Measurements from ENCODE around the gene RASSF5. TPM values are rescaled to one million over a fixed set of nuclear protein-coding genes. Genes with fewer than 3 reads are reported as not detected.

Gene RASSF5
- total and polyA plus RNA-seq, 2 experiments from 2014 or later: 1.6 to 2.0 TPM

GRCh38 chr1:206560007-206560716 lies 52.8 kb downstream of the RASSF5 start:
- H3K9me2 ChIP-seq (replicated peaks; ENCODE audit: insufficient read depth): no peaks in the 10 kb centered on the region

GRCh38 chr1:206563367-206564207 lies 56.3 kb downstream of the RASSF5 start:
- H3K36me3 ChIP-seq (replicated peaks; ENCODE audit: insufficient read depth, low read depth): no peaks in the 10 kb centered on the region
- no peak overlapping the region for H3K27ac ChIP-seq
- no peak for DNase-seq (ENCODE audit: low spot score)
- H3K9me2 ChIP-seq (replicated peaks; ENCODE audit: insufficient read depth): no peaks in the 10 kb centered on the region
- H3K9me3 ChIP-seq (ENCODE audit: low read depth): no peaks in the 10 kb centered on the region
- H3K4me3 ChIP-seq: no peak overlapping the region
- no peak overlapping the region for H3K4me2 ChIP-seq
- no peak overlapping the region for H2AFZ ChIP-seq
- WGBS (ENCODE audit: low lambda C conversion rate, missing lambda C conversion rate): 89% methylated on average over 1 of the region's 1 CpG
- no peaks in the 10 kb centered on the region for H3K27me3 ChIP-seq
- H3K4me1 ChIP-seq (ENCODE audit: insufficient read depth): peaks cover 22% of the 10 kb centered on the region
- no peaks in the 10 kb centered on the region for H3K79me2 ChIP-seq
- TF ChIP-seq EZH2 (IDR thresholded peaks at IDR 0.05; ENCODE audit: borderline replicate concordance) (no peak), CTCF (IDR thresholded peaks at IDR 0.05; ENCODE audit: poor library complexity) (no peak), EZH2phosphoT487 (IDR thresholded peaks at IDR 0.05; ENCODE audit: low read depth, severe bottlenecking, unreplicated experiment) (no peak)
- no peaks in the 10 kb centered on the region for H4K20me1 ChIP-seq (ENCODE audit: insufficient read depth, poor library complexity, severe bottlenecking)

More at GRCh38 chr1:206560007-206560716, 52.8 kb downstream of the RASSF5 start:
- Histone ChIP-seq H2AFZ (peak overlapping the region; percentile 5), H4K20me1 (ENCODE audit: insufficient read depth, poor library complexity, severe bottlenecking) (no peaks in the 10 kb centered on the region), H3K36me3 (replicated peaks; ENCODE audit: insufficient read depth, low read depth) (no peaks in the 10 kb centered on the region), H3K27ac (peak overlapping the region; percentile 59), H3K27me3 (no peaks in the 10 kb centered on the region), H3K4me3 (no peak overlapping the region), H3K79me2 (no peaks in the 10 kb centered on the region), H3K4me2 (peak overlapping the region; percentile 54), H3K9me3 (ENCODE audit: low read depth) (no peaks in the 10 kb centered on the region), H3K4me1 (ENCODE audit: insufficient read depth) (peaks cover 34% of the 10 kb centered on the region)
- peak; percentile 70 for DNase-seq (ENCODE audit: low spot score)
- 63% methylated on average over 10 of the region's 10 CpGs for WGBS (ENCODE audit: low lambda C conversion rate, missing lambda C conversion rate)
- TF ChIP-seq EZH2phosphoT487 (IDR thresholded peaks at IDR 0.05; ENCODE audit: low read depth, severe bottlenecking, unreplicated experiment) (no peak), CTCF (IDR thresholded peaks at IDR 0.05; ENCODE audit: poor library complexity) (no peak), EZH2 (IDR thresholded peaks at IDR 0.05; ENCODE audit: borderline replicate concordance) (no peak)

GRCh38 chr1:206565995-206566394 lies 58.7 kb downstream of the RASSF5 start:
- WGBS (ENCODE audit: low lambda C conversion rate, missing lambda C conversion rate): 92% methylated on average over 4 of the region's 4 CpGs
- H3K4me3 ChIP-seq: no peak overlapping the region
- no peaks in the 10 kb centered on the region for H4K20me1 ChIP-seq (ENCODE audit: insufficient read depth, poor library complexity, severe bottlenecking)
- no peaks in the 10 kb centered on the region for H3K79me2 ChIP-seq
- no peak overlapping the region for H2AFZ ChIP-seq
- peaks cover 3% of the 10 kb centered on the region for H3K4me1 ChIP-seq (ENCODE audit: insufficient read depth)
- H3K36me3 ChIP-seq (replicated peaks; ENCODE audit: insufficient read depth, low read depth): no peaks in the 10 kb centered on the region
- no peaks in the 10 kb centered on the region for H3K9me3 ChIP-seq (ENCODE audit: low read depth)
- DNase-seq (ENCODE audit: low spot score): no peak
- H3K27ac ChIP-seq: no peak overlapping the region
- H3K4me2 ChIP-seq: no peak overlapping the region
- no peaks in the 10 kb centered on the region for H3K9me2 ChIP-seq (replicated peaks; ENCODE audit: insufficient read depth)
- no peaks in the 10 kb centered on the region for H3K27me3 ChIP-seq
- TF ChIP-seq CTCF (IDR thresholded peaks at IDR 0.05; ENCODE audit: poor library complexity): no peak

Data from hepatocyte (in vitro differentiated cells).